Fibroblast of lung (primary cell): Measurements from ENCODE around the gene KRT75.

Experiments used
- CTCF ChIP-seq, 2 donors: IDR thresholded peaks in 1 of 2; conservative IDR thresholded peaks in 1 of 2; 1 replicate in 1 of 2; 2 replicates in 1 of 2; pipeline ENCODE4 v1.5.1; 2011 to 2012; ENCODE audit warnings: low read length in 2 of 2, control low read depth in 1 of 2, inconsistent platforms in 1 of 2, low read depth in 1 of 2, mild to moderate bottlenecking in 1 of 2
- EZH2 ChIP-seq: IDR thresholded peaks from 2 replicates; pipeline ENCODE4 v1.5.1; 2012; ENCODE audit warnings: low read length, control low read depth, mild to moderate bottlenecking; ENCODE audit errors: missing control alignments

- TF ChIP-seq CTCF (conservative IDR thresholded peaks at IDR 0.05 in 1 of 2, IDR thresholded peaks at IDR 0.05 in 1 of 2; ENCODE audit: low read depth in 1 of 2, low read length in 2 of 2) = no peak
- no peak for TF ChIP-seq EZH2
Measured at GRCh38 chr12:52402377-52402776, 31.8 kb downstream of the KRT75 start.
